NCI-H1930 (cell line): ENCODE data around the gene EMID1.
A peak's percentile ranks its signal among the peaks of the same experiment; 100 is the strongest.
"Not testable (repeated sequence)": the region's sequence is repeated elsewhere in the genome, so short reads cannot be mapped to it uniquely, and the experiment has no call there.

Experiments used
- DNase-seq, 2 experiments: peaks; one replicate each; lab custom pipeline; 2025; lab: John Stamatoyannopoulos, UW

Gene EMID1

DNA sequence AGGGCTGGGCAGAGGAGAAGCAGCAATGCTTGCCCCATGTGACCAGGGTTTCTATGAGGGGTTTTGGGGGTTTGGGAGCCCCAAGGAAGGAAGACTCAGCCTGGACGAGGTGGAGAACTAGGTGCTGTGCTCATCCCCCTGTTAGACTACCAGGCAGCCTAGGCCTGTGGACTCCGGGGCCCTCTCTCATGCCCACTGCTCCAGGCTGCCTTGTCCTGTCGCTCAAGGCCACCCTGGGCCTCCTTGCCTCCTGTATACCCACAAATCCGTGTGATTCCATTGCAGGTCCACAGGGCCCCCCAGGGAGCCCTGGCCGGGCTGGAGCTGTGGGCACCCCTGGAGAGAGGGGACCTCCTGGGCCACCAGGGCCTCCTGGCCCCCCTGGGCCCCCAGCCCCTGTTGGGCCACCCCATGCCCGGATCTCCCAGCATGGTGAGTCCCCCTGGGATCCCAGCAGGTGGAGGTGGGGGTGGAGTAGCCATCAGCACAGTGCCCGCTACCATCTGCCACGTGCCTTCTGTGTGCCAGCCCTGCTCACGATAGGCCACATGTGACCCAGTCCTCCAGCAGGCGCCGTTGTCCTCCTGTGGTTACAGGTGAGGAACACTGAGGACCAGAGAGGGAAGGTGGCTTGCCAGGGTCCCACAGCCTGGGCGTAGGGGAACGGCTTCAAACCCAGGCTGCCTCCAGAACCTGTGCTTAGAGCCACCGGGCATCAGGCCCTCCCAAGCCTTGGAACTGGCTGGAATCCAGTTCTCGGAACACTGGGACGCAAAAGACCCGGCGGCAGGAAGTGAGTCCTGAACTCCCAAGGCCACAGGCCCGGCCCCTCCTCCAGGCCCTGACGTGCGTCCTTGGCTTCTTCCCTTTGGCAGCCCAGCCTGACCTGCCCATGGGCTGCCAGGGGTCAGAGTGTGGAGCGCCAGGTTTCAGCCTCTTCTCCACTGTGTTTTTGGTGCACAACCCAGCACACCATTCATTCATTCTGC lies 26.6 kb downstream of the EMID1 start:
- no peak for DNase-seq

DNA sequence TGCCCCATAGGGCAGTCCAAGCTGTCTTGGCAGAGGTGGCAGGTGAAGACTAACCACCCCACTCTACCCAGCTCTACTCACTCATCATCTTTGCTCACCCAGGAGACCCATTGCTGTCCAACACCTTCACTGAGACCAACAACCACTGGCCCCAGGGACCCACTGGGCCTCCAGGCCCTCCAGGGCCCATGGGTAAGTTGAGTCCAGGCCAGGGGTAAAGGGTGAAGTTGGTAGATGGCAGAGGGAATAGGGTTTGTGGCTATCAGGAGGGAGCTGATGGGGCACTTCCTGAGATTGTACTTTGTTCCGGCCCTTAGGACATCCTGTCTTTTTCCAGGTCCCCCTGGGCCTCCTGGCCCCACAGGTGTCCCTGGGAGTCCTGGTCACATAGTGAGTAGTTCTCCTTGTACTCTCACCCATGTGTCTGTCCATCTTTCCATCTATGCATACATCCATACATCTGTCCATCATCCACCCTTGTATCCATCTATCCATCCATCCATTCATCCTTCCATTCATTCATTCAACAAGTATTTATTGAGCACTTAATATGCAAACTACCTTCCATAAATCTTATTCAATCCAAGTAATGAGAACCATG lies 27.7 kb downstream of the EMID1 start:
- DNase-seq = no peak

DNA sequence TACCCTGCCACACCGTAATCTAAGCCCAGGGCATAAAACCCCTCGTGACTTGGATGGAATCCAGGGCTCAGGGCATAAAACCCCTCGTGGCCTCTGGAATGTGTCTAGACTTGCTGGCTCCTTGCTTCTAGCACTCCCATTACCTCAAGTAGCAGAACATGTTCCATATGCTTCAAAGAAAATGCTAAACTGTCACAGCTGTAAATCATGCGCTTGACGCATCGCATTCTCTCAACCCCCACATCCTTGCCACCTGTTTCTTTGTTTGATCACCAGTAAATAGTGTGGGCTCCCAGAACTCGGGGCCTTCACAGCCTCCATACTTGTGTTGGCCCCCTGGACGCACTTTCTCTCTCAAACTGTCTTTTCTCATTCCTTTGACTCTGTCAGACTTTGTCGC lies 34.8 kb downstream of the EMID1 start:
- not testable (repeated sequence) for DNase-seq

DNA sequence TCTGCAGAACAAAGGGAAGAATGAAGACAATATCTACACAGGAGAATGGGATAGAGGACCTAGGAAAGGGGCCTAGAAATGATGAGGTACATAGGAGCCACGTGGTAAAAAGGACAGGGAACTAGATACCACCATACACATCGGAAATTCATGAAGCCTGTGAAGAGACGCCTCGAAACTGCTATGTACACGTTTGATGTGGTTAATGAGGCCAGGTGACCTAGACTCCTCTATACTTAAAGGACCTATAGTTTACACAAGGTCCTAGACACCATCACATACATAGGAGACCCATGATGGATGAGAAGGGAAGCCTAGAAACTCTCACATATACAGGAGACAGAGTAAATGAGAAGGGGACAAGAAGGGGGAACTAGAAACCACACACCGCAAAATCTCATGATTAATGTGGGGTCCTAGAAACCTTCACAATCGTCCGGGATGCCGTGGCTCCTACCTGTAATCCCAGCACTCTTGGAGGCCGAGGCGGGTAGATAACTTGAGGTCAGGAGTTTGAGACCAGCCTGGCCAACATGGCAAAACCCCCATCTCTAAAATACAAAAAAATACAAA lies 38.3 kb downstream of the EMID1 start:
- no peak for DNase-seq

DNA sequence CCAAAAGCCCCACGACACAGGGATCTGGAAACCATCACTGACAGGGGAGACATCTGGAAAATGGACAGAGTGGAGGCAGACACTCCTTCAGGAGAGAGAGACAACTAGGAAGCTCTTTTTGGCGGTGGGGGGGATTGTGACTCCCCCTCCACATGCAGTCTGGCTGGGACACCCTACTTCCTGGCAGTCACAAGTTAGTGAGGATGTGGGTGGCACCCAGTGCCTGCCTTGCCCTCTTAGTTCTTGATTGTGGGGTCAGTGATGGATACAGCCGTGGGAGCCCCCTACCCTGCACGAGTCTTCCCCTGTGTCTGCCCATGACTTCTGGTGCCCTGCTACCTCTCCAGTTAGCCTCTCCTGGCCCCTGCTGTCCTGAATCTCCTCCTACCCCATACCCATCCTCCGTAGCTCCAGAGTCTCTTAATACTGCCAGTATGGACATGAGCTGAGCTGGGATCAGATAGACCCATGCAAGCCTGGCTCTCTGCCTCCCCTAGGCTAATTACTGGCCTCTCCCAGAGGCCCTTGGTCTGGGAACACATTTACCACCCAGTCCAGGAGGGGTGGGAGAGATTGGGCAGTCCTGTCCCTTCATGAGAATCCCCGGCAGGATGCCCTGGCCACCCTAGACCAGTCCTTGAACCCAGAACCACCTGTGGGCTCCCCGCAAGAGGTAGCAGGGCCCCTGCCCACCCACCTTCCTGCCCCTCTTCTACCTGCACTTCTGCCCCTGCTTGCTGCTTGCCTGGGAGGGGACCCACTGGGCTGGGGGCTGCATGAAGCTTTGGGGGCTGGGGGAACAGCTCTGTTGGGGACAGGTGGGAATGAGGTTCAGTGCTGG lies 39.3 kb downstream of the EMID1 start:
- DNase-seq = no peak

DNA sequence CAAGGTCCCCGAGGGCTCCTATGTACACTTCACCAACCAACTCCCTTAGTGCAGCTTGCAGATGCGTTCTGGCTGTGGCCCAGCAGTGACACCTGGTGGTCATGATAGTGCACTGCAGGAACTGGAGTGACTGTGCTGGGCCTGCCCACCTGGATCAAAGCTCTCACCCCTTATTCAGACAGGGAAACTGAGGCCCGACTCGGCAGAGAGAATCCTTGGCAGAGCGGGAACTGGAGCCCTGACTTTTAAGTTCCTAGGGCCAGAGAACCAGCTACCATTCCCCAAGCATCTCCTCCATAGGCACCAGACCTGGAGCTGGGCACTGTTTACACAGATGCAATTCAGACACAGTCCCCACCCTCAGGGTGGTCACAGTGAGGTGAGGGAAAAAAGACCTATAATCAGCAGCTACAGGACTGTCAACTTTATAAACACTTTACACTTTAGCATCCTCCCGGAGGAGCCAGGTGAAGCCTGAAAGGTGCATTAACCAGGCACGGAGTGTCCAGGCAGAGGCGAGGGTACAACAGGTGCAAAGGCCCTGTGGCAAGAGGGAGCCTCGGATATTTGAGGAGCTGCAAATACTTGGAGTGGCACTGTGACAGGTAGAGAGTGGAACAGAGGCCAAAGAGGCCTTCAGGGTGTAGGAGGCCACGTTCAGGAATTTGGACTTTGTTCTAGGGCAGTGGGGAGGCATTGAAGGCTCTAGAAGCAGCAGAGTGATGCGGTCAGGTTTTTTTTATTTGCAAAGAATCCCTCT lies 40.1 kb downstream of the EMID1 start:
- DNase-seq = peak; percentile 39 to 49

DNA sequence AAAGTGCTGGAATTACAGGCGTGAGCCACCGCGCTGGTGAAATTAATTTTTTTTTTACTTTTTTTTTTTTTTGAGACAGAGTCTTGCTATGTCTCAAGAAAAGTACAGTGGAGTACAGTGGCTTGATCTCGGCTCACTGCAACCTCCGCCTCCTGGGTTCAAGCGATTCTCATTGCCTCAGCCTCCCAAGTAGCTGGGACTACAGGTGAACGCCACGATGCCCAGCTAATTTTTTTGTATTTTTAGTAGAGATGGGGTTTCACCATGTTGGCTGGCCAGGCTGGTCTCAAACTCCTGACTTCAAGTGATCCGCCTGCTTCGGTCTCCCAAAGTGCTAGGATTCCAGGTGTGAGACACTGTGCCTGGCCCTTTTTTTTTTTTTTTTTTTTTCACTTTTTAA lies 42.2 kb downstream of the EMID1 start:
- not testable (repeated sequence) for DNase-seq

DNA sequence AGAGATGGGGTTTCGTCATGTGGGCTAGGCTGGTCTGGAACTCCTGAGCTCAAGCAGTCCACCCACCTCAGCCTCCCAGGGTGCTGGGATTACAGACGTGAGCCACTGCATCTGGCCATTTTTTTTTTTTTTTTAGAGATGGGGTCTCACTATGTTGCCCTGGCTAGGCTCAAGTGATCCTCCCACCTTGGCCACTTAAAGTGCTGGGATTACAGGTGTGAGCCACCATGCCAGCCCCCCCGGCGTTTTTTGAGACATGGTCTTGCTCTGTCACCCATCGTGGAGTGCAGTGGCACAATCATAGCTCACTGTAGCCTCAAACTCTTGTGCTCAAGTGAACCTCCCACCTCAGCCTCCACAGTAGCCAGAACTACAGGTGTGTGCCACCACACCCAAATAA lies 45.6 kb downstream of the EMID1 start:
- DNase-seq = no peak

DNA sequence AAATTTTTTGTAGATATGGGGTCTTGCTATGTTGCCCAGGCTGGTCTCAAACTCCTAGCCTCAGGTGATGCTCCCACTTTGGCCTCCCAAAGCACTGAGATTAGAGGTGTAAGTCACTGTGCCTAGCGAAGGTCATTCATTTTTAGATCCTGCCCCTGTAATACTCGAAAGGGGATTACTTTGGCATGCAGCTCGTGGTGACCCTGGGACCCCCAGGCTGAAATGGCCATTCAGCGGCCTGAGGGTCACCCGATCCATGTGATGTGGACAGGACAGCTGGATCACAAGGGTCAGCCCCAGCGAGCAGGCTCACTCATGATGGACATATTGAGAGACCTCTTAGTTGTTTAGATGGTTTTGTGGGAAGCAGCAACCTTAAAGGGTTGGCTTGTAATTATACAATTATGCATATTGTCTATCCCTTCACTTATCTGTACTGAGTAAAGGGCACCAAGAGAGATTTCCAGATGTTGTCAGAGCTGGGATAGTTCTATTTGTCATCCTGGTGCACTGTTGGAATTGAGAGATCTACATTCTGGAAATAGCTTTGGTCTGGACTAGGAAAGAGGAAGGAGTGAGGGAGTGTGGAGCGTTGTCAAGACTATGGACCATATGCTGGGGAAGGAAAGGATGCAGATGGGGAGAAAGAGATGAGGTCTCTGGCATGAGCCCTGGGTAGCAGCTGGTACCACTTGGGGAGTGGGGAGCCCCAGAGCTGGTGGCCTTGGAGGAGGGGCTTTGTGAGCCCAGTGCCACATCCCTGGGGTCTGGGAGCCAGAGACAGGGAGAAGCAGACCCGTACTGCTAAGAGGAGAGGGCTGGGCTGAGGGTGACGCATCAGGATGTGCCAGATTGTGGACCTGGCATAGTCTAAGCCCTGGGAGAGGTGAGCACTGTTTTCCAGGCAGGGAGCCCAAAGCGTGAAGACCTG lies 46.5 kb downstream of the EMID1 start:
- no peak for DNase-seq

DNA sequence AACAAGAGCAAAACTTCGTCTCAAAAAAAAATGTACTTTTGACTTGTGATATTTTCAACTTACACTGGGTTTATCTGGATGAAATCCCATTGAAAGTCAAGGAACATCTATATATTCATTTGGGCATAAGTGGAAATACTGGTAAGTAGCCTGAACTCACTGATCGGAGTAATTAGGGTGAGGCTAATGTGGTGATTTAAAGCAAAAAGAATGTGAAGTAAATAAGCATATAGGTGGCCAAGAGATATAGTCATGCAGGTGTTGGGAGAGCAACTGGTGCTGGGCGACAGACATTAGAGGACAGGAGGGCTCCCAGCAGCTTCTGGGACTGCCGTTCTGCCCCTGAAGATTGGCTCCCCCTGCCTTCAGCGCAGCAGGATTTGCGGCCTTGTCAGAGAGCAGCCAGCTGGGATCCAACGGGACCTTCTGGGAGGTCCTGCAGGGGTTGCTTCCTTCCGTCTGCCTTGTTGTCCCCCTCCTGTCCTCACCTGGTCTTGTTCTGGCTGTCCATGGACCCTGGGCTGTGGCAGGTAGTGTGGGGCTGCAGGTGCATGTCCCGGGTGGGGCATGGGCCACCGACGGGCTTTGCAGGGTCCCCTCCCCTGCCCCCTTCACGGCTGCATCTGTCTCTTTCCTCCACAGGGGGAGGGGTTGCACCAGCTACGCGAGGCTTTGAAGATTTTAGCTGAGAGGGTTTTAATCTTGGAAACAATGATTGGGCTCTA lies 48.0 kb downstream of the EMID1 start:
- no peak for DNase-seq

DNA sequence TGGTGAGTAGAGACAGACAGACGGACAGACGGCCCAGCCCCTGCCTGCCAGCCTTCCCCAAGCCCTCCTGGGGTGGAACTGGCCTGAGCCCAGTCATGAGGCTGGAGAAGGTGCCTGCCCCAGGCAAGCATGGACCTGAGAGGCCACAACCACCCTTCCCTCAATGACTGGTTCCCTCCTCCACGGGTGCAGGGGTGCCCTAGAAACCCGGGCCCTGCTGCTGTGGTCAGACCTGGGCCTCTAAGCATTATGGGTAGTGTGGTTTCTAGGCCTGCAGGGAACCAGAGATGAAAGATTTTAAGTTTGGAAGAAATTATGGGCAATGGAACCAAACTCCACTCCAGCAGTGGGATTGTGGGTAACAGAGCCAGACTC lies 48.6 kb downstream of the EMID1 start:
- DNase-seq = no peak

DNA sequence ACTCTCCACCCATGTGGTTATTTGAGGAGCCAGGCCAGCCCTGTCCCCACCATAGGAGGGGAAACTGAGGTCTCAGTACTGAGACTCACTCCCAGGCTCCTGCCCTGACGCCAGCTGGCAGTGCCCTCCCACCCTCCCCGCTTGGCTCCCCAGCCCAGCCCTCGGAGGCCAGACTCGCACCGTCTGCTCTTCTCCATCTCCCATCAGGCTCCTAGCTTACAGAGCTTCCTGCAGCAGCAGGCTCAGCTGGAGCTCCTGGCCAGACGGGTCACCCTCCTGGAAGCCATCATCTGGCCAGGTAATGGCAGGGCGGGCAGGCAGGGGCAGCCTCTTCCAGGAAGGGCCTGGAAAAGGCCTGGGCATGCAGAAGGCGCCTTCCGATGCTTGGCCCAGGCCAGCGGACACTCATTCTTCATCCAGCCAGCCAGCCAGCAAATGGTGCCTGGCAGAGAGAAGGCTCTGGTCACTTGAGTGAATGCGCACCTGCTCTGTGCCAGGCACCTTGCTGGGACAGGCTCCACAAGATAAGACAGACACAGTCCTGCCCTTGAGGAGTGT lies 49.4 kb downstream of the EMID1 start:
- DNase-seq = no peak

DNA sequence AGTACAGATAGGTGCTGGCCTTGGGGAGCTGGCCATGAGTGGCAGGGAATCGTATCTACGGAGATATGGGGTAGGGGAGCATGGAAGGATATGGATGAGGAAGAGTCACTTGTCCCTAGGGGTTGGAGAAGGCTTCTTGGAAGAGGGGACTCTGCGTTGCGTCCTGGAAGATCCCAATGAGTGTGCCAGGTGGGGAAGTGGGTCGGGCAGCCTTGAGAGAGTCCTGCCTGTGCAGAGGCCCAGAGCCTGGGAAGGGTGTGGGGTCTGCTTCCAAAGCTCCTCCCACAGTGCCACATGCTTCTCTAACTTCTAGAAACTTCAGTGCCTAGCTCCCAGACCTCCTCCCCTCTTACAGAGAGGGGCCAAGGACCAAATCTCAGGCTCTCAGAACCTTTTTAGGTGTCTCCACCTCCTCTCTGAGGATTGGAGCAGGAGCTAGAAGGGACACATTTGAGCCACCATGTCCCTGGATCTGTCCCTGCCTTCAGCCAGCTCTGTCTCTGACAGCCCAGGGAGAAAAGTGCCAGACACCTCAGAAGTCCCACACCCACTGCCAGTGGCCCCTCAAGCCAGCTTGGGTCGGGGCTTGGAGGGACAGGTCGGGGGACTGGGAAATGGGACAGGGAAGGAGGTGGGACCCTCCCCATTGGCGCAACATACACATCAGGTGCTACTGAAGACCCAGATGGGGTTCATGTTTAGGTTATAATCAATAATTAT lies 51.1 kb downstream of the EMID1 start:
- DNase-seq = no peak

DNA sequence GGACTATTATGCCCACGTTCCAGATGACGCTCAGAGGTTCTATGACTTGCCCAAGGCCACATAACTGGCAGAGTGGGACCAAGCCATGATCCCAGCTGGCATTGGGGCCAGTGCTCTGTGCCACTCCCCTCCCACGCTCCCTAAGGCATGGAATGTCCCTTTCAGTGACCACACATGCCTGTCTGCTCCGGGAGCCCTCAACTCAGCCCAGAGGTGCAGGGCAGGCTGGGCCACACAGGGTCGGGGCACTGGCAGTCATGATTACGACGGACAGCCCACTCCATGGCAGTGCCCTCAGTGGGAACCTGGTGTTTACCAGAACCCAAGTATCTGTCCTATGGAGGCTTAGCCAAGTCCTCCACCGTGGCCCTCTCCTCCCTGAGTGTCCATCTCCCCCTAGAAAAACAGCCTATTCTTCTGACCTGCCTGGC lies 52.1 kb downstream of the EMID1 start:
- DNase-seq = no peak

DNA sequence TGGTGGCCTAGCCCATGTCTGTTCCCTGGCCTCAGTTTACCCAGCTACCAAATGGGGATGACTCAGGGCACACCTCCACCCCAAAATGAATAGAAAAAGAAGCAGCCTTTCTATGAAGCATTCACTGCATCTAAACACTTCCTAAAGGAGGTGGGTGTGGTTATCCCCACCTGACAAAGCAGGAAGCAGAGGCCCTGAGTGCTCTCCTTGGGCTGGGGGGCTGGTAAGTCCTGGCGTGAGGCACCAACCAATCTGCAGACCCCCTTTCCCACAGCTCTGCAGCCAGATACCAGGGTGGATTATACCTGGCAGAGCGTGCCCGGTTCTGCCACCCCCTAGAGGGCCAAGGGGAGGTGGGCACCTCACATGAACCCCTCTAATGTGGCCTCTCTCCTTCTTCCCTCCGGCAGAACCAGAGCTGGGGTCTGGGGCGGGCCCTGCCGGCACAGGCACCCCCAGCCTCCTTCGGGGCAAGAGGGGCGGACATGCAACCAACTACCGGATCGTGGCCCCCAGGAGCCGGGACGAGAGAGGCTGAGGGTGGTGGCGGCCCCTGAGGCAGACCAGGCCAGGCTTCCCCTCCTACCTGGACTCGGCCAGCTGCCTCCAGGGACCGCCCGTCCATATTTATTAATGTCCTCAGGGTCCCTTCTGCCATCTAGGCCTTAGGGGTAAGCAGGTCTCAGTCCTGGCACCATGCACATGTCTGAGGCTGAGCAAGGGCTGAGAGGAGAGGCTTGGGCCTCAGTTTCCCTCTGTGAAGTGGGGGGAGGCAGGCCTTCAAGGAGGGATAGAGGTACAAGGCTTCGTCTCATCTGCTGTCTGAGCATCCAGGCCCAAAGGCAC lies 52.9 kb downstream of the EMID1 start:
- no peak for DNase-seq

DNA sequence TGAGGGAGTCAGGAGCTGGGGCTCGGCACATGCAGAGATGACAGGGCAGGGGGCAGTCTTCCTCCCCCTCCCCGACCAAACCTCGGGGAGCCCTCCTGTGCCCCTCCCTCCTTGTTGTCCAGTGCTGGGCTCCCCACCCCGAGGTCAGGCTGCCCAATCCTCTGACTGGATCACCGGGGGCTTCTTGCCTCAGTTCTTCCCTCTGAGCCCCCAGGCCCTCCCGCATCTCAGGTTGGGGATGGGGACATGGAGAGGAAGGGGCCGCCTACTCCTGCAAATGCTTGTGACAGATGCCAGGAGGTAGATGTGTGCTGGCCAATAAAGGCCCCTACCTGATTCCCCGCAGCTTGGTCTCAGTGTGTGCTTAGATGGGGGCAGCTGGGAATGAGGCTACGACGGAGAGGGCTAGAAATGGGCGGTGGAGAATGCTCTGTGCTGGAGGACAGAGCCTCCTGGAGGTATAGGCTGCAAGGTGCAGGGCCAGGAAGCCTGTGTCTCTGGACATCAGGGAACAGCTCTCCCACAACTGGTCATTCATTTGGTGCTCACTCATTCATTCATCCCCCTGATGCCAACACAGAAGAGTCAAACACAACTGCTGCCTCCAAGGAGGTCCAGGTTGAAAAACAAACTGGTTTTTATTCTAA lies 53.7 kb downstream of the EMID1 start:
- no peak for DNase-seq

DNA sequence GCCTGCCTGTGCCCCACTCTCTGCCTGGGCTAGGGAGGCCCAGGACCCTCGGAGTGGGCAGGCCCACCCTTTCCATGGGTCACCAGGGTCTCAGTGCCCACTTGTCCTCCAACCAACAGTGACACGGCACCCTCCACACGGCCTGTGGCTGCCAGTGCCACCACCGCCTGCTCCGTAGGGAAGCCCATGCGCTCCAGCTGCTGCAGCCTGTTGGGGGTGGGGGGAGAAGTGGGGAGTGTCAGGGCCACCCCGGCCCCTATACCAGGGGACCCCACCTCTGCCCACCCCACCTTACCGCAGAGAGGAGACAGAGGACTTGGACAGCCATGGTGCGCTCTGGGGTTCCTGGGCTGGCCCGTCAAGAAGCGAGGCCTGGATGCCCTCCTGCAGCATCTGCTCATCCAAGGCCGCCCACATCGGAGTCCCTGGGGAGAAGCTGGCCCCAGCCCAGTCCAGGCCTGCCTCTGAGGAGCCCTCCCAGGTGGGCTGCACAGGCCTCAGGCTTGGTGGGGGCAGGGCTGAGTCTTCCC lies 54.4 kb downstream of the EMID1 start:
- DNase-seq = no peak
